Cardiac muscle cell (in vitro differentiated cells and primary cell): ENCODE data around the gene PUM1. TPM values are rescaled to one million over a fixed set of nuclear protein-coding genes. Genes with fewer than 3 reads are reported as not detected.
A peak's percentile ranks its signal among the peaks of the same experiment; 100 is the strongest.

ENCODE experiments used
- DNase-seq, 2 donors: peaks; one replicate each; pipeline versions ENCODE4 v3.0.0 to v3.0.0-alpha.2; 2010 to 2017; ENCODE audit warnings: low read depth in 1 of 2, low spot score in 1 of 2
- H3K27ac ChIP-seq: fragments of 200-600 bp; sonication (generic); 2 replicates; pipeline ENCODE4 v1.5.1; 2016
- H3K27me3 ChIP-seq: fragments of 200-600 bp; sonication (generic); 2 replicates; pipeline ENCODE4 v1.6.0; 2016; ENCODE audit warnings: control low read depth
- H3K36me3 ChIP-seq: fragments of 200-600 bp; sonication (generic); 2 replicates; pipeline ENCODE4 v1.5.1; 2016; ENCODE audit warnings: control low read depth
- H3K4me1 ChIP-seq: fragments of 200-600 bp; sonication (generic); 2 replicates; pipeline ENCODE4 v1.8.1; 2017; ENCODE audit warnings: low read depth, mild to moderate bottlenecking, mixed run types
- H3K4me3 ChIP-seq: fragments of 200-600 bp; sonication (generic); 2 replicates; pipeline ENCODE4 v1.5.1; 2016; ENCODE audit warnings: mild to moderate bottlenecking
- H3K9me3 ChIP-seq: fragments of 200-600 bp; sonication (generic); 2 replicates; pipeline ENCODE4 v1.5.1; 2017; ENCODE audit warnings: low read depth, mild to moderate bottlenecking, control low read depth
- CTCF ChIP-seq: IDR thresholded peaks from 2 replicates; pipeline ENCODE4 v1.5.1; 2012; ENCODE audit warnings: low read depth, mild to moderate bottlenecking, low read length
- polyA plus RNA-seq: library from polyadenylated mRNA; unstranded; fragments of >200 nt; fragmentation: Nextera tagmentation; extraction: Ambion mirVana; gene quantifications from 2 replicates; pipeline ENCODE4 v1.2.1, GENCODE V29; 2016
- total RNA-seq: library from RNA; depleted of rRNA; stranded (reverse); fragments of >200 nt; gene quantifications from 2 replicates; pipeline ENCODE4 v1.2.3, GENCODE V29; 2016

The PUM1 gene
- total RNA-seq (99.6 and 130 TPM in 2 replicates), polyA plus RNA-seq (81.1 and 134 TPM in 2 replicates)

- no peaks in the 10 kb centered on the region for H3K27me3 ChIP-seq
- H3K36me3 ChIP-seq: no peaks in the 10 kb centered on the region
- peak within 1 kb of the TSS; percentile 75 for H3K4me3 ChIP-seq
- DNase-seq: peak; percentile 99 to 100
- peak within 1 kb of the TSS; percentile 94 for H3K27ac ChIP-seq
- H3K4me1 ChIP-seq: peaks cover 10% of the 10 kb centered on the region
- no peak for TF ChIP-seq CTCF
- no peaks in the 10 kb centered on the region for H3K9me3 ChIP-seq
These were observed at the start of gene PUM1 for GRCh38 chr1:31065310-31066217. Gene PUM1, minus strand, starts transcription at chr1:31065717. Its CDS starts 6,151 bp downstream, at chr1:31059566.

GRCh38 chr1:31112266-31112935 is 46.9 kb upstream of the PUM1 start:
- TF ChIP-seq CTCF: no peak
- DNase-seq: no peak

GRCh38 chr1:31111290-31111951 is 45.9 kb upstream of the PUM1 start:
- DNase-seq: peak in 1 of 2 donors; percentile 91

More at GRCh38 chr1:31112266-31112935, 46.9 kb upstream of the PUM1 start:
- no peaks in the 10 kb centered on the region for H3K36me3 ChIP-seq
- no peak overlapping the region for H3K4me3 ChIP-seq
- H3K9me3 ChIP-seq: no peaks in the 10 kb centered on the region
- no peaks in the 10 kb centered on the region for H3K27me3 ChIP-seq
- H3K27ac ChIP-seq: no peak overlapping the region
- no peaks in the 10 kb centered on the region for H3K4me1 ChIP-seq

GRCh38 chr1:31110846-31111245 is 45.3 kb upstream of the PUM1 start:
- no peak overlapping the region for H3K4me3 ChIP-seq
- DNase-seq: no peak
- TF ChIP-seq CTCF: no peak
- H3K27ac ChIP-seq: no peak overlapping the region
- no peaks in the 10 kb centered on the region for H3K9me3 ChIP-seq
- H3K4me1 ChIP-seq: no peaks in the 10 kb centered on the region
- no peaks in the 10 kb centered on the region for H3K27me3 ChIP-seq
- H3K36me3 ChIP-seq: no peaks in the 10 kb centered on the region

More at GRCh38 chr1:31111290-31111951, 45.9 kb upstream of the PUM1 start:
- no peak for TF ChIP-seq CTCF
- Histone ChIP-seq H3K36me3 (no peaks in the 10 kb centered on the region), H3K4me1 (no peaks in the 10 kb centered on the region), H3K27me3 (no peaks in the 10 kb centered on the region), H3K9me3 (no peaks in the 10 kb centered on the region), H3K27ac (no peak overlapping the region), H3K4me3 (no peak overlapping the region)

GRCh38 chr1:31108861-31109260 is 43.3 kb upstream of the PUM1 start:
- H3K36me3 ChIP-seq: no peaks in the 10 kb centered on the region
- no peak overlapping the region for H3K27ac ChIP-seq
- no peaks in the 10 kb centered on the region for H3K27me3 ChIP-seq
- H3K4me3 ChIP-seq: no peak overlapping the region
- H3K9me3 ChIP-seq: no peaks in the 10 kb centered on the region
- H3K4me1 ChIP-seq: no peaks in the 10 kb centered on the region
- peak in 1 of 2 donors; percentile 13 for DNase-seq
- no peak for TF ChIP-seq CTCF
